Kidney (tissue), 14 donors: Measurements from ENCODE around the gene ITGB7. TPM values are rescaled to one million over a fixed set of nuclear protein-coding genes. Genes with fewer than 3 reads are reported as not detected.

Source experiments
- DNase-seq, 5 donors: peaks; one replicate each; pipeline ENCODE4 v3.0.0-alpha.2; 2013 to 2020
- FAIRE-seq: peaks from 2 replicates; lab custom pipeline; 2012; peaks lifted over from hg19 to GRCh38; lab: Jason Lieb, UNC
- H3K27ac ChIP-seq, 2 donors: one replicate each; pipeline ENCODE4 v1.7.0; 2013; ENCODE audit warnings: low read depth in 2 of 2, low read length in 2 of 2, inconsistent platforms in 1 of 2
- H3K27me3 ChIP-seq: one replicate; pipeline ENCODE4 v1.7.1; 2013; ENCODE audit warnings: low read length, inconsistent platforms; ENCODE audit not compliant: control insufficient read depth, insufficient read depth
- H3K36me3 ChIP-seq, 3 donors: one replicate each; pipeline versions ENCODE4 v1.7.0 to v1.7.1; 2013; ENCODE audit warnings: low read length in 3 of 3, control low read depth in 1 of 3, inconsistent platforms in 1 of 3; ENCODE audit not compliant: insufficient read depth in 3 of 3, control insufficient read depth in 2 of 3
- H3K4me1 ChIP-seq, 3 donors: one replicate each; pipeline versions ENCODE4 v1.7.0 to v1.7.1; 2013; ENCODE audit warnings: low read length in 3 of 3, inconsistent platforms in 1 of 3, low read depth in 1 of 3; ENCODE audit not compliant: control insufficient read depth in 2 of 3, insufficient read depth in 2 of 3
- H3K4me3 ChIP-seq, 3 donors: one replicate each; pipeline versions ENCODE4 v1.7.0 to v1.8.1; 2013; ENCODE audit warnings: low read length in 3 of 3, control low read depth in 1 of 3, inconsistent platforms in 1 of 3
- H3K9ac ChIP-seq, 3 donors: one replicate each; pipeline versions ENCODE4 v1.7.0 to v1.7.1; 2013; ENCODE audit warnings: low read length in 3 of 3, control low read depth in 1 of 3, inconsistent platforms in 1 of 3
- H3K9me3 ChIP-seq, 3 donors: one replicate each; pipeline versions ENCODE4 v1.7.0 to v1.7.1; 2013; ENCODE audit warnings: low read length in 3 of 3, control low read depth in 1 of 3, inconsistent platforms in 1 of 3; ENCODE audit not compliant: control insufficient read depth in 2 of 3, insufficient read depth in 1 of 3
- intact Hi-C: fragments of 100-400 bp; cut with DNase I; formaldehyde crosslinking; loops from one replicate; pipeline ENCODE4 v1.11.1; 2022
- polyA plus RNA-seq: library from polyadenylated mRNA; stranded (reverse); fragments of 350-450 nt; fragmentation: Illumina TruSeq; extraction: RNeasy Lipid Tissue Mini Kit (QIAGEN cat#74804); gene quantifications from one replicate; pipeline ENCODE4 v1.2.3, GENCODE V29; 2014; ENCODE audit warnings: low read depth, low replicate concordance; ENCODE audit not compliant: insufficient read depth
- total RNA-seq: library from RNA; stranded (reverse); fragmentation: NEBNext Ultra II Directional; extraction: Animal tissue kit (Norgen Biotek cat#: 25700); gene quantifications from one replicate; pipeline ENCODE4 v1.2.1, GENCODE V29; 2021
- TF ChIP-seq, protein P1 (sequence below): IDR thresholded peaks from 3 replicates; pipeline ENCODE4 v1.5.1; 2012; ENCODE audit warnings: mild to moderate bottlenecking, moderate library complexity, borderline replicate concordance; ENCODE audit not compliant: insufficient read depth; ENCODE audit errors: extremely low read depth
- donor health status: control.
- donor health status: control.
- donor health status: control.
- donor health status: control.
- donor health status: control.
- donor health status: DM: yes; HTN: yes; CAD: no.
- donor health status: Normal renal cell carcinoma (clear cell type).

Gene ITGB7
- total and polyA plus RNA-seq, 2 donors from 2014 or later: 11.0 to 14.5 TPM

DNA sequence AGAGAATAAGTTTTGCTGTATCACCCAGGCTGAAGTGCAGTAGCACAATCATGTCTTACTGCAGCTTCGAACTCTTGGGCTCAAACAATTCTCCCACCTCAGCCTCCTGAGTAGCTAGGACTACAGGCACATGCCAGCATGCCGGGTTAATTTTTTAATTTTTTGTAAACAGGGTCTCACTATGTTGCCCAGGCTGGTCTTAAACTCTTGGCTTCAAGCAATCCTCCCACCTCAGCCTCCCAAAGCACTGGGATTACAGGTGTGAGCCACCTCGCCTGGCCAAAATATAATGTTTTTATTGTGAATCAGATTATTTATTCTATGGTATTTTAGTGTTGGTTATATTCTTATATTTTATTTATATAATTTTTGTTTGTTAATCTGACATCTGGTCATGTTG is 30.3 kb downstream of the ITGB7 start:
- DNase-seq: no peak
- Histone ChIP-seq H3K36me3 (peaks cover 0 to 7% (median 0%) of the 10 kb centered on the region in 3 donors), H3K27ac (no peak overlapping the region), H3K4me1 (peaks cover under 1 to 16% (median 8%) of the 10 kb centered on the region in 3 donors), H3K4me3 (no peak overlapping the region), H3K27me3 (no peaks in the 10 kb centered on the region), H3K9me3 (no peaks in the 10 kb centered on the region), H3K9ac (no peak overlapping the region)
- no peak for FAIRE-seq
- TF ChIP-seq, protein P1, sequence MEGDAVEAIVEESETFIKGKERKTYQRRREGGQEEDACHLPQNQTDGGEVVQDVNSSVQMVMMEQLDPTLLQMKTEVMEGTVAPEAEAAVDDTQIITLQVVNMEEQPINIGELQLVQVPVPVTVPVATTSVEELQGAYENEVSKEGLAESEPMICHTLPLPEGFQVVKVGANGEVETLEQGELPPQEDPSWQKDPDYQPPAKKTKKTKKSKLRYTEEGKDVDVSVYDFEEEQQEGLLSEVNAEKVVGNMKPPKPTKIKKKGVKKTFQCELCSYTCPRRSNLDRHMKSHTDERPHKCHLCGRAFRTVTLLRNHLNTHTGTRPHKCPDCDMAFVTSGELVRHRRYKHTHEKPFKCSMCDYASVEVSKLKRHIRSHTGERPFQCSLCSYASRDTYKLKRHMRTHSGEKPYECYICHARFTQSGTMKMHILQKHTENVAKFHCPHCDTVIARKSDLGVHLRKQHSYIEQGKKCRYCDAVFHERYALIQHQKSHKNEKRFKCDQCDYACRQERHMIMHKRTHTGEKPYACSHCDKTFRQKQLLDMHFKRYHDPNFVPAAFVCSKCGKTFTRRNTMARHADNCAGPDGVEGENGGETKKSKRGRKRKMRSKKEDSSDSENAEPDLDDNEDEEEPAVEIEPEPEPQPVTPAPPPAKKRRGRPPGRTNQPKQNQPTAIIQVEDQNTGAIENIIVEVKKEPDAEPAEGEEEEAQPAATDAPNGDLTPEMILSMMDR: no peak
- intact Hi-C loops: no loop called here

DNA sequence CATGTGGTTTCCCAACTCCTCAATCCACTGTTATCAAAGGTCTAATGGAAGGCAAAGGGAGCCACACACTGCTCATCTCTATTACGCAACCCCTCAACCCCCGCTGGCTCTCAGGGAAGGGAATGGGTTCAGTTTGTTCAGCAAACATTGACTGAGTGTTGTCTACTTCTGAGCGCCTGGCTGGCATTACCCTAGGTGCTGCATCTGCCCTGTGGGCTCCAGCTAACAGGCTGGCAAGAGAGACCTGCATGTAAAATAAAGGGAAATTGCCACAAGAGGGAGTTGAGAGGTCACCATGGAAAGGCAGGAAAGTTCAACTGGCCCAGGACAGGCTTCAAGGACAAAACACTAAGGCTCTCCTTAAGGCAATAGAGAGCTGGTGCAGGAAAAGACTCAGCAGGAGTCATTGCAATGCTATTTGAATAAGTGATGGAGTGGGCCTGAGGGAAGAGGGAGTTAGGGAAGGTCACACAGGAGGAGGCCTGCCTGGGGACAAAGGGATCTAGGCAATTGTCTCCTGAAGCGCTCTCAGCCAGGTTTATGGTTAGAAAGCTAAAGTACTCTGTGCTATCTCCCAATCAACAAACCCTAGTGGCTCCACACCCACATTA is 32.1 kb downstream of the ITGB7 start:
- Histone ChIP-seq H3K27ac (peak overlapping the region in 1 of 2 donors; percentile 65), H3K27me3 (no peaks in the 10 kb centered on the region), H3K4me3 (no peak overlapping the region), H3K9ac (no peak overlapping the region), H3K9me3 (no peaks in the 10 kb centered on the region), H3K4me1 (peaks cover 0 to 10% (median 4%) of the 10 kb centered on the region in 3 donors), H3K36me3 (peaks cover 0 to 6% (median 2%) of the 10 kb centered on the region in 3 donors)
- TF ChIP-seq, protein P1: peak; percentile 39
- DNase-seq (no peak), FAIRE-seq (no peak)
- intact Hi-C loops: no loop called here

DNA sequence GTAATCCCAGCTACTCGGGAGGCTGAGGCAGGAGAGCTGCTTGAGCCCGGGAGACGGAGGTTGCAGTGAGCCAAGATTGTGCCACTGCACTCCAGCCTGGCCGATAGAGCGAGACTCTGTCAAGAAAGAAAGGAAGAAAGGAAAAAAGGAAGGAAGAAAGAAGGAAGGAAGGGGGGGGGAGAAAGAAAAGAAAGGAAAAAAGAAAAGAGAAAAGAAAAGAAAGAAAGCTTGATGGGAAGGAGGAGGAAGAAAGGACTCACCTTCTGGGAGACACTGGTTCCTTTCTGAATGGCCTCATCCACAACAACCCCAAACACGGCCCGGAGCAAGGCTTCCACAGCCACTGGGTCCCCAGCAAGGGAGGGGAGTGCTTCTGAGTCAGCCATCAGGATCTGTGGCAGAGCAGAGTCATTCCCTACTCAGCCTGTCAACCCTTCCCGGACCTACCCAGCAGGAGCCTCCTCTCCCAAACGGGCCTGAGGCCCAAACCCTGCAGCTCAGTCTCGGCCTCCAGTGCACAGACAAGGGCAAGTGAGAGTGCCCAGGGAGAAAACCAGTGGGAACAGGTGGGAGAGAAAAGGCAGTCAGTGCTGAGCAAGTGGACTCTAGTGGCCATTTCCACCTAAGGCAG is 33.9 kb downstream of the ITGB7 start:
- Histone ChIP-seq H3K27ac (no peak overlapping the region), H3K9me3 (no peaks in the 10 kb centered on the region), H3K27me3 (no peaks in the 10 kb centered on the region), H3K36me3 (peaks cover 0 to 6% (median 2%) of the 10 kb centered on the region in 3 donors), H3K4me3 (no peak overlapping the region), H3K9ac (no peak overlapping the region), H3K4me1 (peaks cover 0 to 10% (median 0%) of the 10 kb centered on the region in 3 donors)
- no peak for FAIRE-seq
- no peak for DNase-seq
- intact Hi-C loops: no loop called here
- TF ChIP-seq, protein P1: no peak
